Fibroblast of mammary gland (primary cell): ENCODE measurements around the gene ACVR2A.

Source experiments
- DNase-seq: peaks from one replicate; pipeline ENCODE4 v3.0.0-alpha.2; 2010; ENCODE audit warnings: low read depth
- H3K4me3 ChIP-seq: 2 replicates; pipeline ENCODE4 v1.5.1; 2011; ENCODE audit warnings: low read depth, mild to moderate bottlenecking, low read length, moderate library complexity; ENCODE audit not compliant: control insufficient read depth
- CTCF ChIP-seq: conservative IDR thresholded peaks from 2 replicates; pipeline ENCODE4 v1.5.1; 2011; ENCODE audit warnings: low read depth, low read length, inconsistent platforms; ENCODE audit not compliant: control insufficient read depth, insufficient read depth

Gene ACVR2A

DNA sequence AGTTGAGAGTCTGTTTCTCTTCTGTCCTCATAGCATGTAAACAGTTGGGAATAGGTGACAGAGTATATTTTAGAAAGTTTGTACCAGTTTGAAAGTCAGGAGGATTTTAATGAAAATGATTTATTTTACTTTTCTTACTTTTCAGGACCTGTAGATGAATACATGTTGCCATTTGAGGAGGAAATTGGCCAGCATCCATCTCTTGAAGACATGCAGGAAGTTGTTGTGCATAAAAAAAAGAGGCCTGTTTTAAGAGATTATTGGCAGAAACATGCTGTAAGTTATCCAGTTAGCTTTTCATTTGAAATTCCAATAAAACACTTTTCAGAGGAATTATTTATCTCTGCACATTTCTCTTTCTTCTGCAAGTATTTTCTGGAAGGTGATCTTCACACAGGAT is 81.1 kb downstream of the ACVR2A start:
- no peak for TF ChIP-seq CTCF
- H3K4me3 ChIP-seq = no peak overlapping the region
- peak; percentile 12 for DNase-seq

- no peak for DNase-seq
- no peak for TF ChIP-seq CTCF
- no peak overlapping the region for H3K4me3 ChIP-seq
Measured at GRCh38 chr2:147927053-147927588, 82.3 kb downstream of the ACVR2A start.

DNA sequence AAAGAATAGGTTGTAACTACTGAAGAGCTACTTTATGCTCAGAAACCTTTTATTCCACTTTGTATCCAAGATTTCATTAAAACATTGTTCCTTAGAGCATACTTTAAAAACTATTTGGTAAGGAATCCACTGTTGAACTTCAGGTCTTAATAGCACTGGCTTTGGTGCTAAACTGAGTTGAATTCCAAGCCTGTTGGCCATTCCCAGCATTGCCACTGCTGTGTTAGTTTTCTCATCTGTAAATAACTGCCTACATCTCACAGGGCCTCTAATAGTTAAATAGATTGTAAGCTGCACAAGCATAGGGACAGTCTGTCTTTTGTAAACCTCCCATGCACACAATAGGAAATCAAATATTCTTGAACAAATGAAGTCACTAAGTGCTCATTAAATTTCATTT is 89.1 kb downstream of the ACVR2A start:
- DNase-seq = no peak
- no peak for TF ChIP-seq CTCF
- no peak overlapping the region for H3K4me3 ChIP-seq

DNA sequence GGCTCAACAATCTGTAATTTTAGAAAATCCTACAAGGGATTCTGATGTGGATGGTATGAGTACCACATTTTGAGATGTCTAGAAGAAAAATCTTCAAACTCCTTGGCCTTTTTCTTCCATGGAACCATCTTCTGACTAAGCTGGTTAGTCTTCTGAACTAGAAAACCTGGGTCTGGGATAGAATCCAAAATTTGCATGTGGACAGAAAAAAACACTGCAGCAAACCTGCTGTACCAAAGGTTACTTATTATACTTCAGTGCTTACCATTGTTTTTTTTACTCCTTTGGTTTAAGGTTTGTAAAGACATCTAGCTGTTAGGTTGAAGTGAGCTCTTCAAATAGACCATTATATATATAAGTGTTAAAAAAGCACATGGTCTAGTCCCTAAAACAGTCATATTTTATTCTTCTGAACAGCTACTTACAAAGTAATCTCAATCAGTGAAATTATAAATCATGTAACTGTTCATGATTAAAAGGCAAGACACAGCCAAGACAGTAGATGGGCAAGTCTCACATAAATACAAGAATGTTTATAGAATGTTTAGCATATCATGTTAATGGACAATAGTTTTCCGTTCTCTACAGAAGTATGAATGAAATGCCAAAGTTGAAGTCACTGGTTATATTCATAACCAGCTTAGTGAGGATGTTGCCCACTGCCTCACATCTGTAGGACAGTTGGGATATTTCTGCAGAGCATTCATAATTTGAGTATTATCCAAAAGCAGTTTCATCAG is 90.2 kb downstream of the ACVR2A start:
- peak; percentile 15 for DNase-seq
- TF ChIP-seq CTCF = no peak
- H3K4me3 ChIP-seq = no peak overlapping the region

GRCh38 chr2:147937744-147938349 is 93.0 kb downstream of the ACVR2A start:
- peak; percentile 81 for TF ChIP-seq CTCF
- H3K4me3 ChIP-seq = no peak overlapping the region
- DNase-seq = peak; percentile 52

GRCh38 chr2:147939313-147939712 is 94.5 kb downstream of the ACVR2A start:
- H3K4me3 ChIP-seq = no peak overlapping the region
- TF ChIP-seq CTCF = no peak
- no peak for DNase-seq
